Fibroblast of the aortic adventitia (primary cell): ENCODE results near the gene RLN3. TPM values are rescaled to one million over a fixed set of nuclear protein-coding genes. Genes with fewer than 3 reads are reported as not detected.
A peak's percentile ranks its signal among the peaks of the same experiment; 100 is the strongest.
"Not testable (repeated sequence)": the region's sequence is repeated elsewhere in the genome, so short reads cannot be mapped to it uniquely, and the experiment has no call there.

Experiments used
- DNase-seq: peaks from one replicate; pipeline ENCODE4 v3.0.0-alpha.2; 2010; ENCODE audit warnings: low read depth
- H3K4me3 ChIP-seq: 2 replicates; pipeline ENCODE4 v1.5.1; 2011; ENCODE audit warnings: low read depth, mild to moderate bottlenecking, control low read depth, low read length, moderate library complexity
- total RNA-seq: library from RNA; depleted of rRNA; stranded (reverse); fragments of >200 nt; gene quantifications from 2 replicates; pipeline ENCODE4 v1.2.3, GENCODE V29; 2012; ENCODE audit warnings: low replicate concordance
- TF ChIP-seq, protein P1 (sequence below): IDR thresholded peaks from 2 replicates; pipeline ENCODE4 v1.5.1; 2011; ENCODE audit warnings: mild to moderate bottlenecking, low read length, control low read depth, inconsistent platforms; ENCODE audit not compliant: insufficient read depth

RLN3 gene
- total RNA-seq, 1 donor: not detected

DNA sequence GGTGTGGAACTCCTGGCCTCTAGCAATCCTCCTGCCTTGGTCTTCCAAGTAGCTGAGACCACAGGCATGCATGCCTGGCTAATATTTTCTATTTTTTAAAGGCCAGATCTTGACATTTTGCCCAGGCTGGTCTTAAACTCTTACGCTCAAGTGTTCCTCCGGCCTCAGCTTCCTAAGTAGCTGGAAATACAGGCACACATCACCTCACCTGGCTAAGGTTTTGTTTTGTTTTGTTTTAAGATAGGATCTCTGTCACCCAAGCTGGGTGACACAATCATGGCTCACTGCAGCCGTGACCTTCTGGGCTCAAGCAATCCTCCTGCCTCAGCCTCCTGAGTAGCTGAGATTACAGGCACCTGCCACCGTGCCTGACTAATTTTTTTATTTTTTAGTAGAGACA, 5.5 kb upstream of the RLN3 start:
- TF ChIP-seq, protein P1, sequence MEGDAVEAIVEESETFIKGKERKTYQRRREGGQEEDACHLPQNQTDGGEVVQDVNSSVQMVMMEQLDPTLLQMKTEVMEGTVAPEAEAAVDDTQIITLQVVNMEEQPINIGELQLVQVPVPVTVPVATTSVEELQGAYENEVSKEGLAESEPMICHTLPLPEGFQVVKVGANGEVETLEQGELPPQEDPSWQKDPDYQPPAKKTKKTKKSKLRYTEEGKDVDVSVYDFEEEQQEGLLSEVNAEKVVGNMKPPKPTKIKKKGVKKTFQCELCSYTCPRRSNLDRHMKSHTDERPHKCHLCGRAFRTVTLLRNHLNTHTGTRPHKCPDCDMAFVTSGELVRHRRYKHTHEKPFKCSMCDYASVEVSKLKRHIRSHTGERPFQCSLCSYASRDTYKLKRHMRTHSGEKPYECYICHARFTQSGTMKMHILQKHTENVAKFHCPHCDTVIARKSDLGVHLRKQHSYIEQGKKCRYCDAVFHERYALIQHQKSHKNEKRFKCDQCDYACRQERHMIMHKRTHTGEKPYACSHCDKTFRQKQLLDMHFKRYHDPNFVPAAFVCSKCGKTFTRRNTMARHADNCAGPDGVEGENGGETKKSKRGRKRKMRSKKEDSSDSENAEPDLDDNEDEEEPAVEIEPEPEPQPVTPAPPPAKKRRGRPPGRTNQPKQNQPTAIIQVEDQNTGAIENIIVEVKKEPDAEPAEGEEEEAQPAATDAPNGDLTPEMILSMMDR: no peak
- DNase-seq: peak; percentile 64
- no peak overlapping the region for H3K4me3 ChIP-seq

DNA sequence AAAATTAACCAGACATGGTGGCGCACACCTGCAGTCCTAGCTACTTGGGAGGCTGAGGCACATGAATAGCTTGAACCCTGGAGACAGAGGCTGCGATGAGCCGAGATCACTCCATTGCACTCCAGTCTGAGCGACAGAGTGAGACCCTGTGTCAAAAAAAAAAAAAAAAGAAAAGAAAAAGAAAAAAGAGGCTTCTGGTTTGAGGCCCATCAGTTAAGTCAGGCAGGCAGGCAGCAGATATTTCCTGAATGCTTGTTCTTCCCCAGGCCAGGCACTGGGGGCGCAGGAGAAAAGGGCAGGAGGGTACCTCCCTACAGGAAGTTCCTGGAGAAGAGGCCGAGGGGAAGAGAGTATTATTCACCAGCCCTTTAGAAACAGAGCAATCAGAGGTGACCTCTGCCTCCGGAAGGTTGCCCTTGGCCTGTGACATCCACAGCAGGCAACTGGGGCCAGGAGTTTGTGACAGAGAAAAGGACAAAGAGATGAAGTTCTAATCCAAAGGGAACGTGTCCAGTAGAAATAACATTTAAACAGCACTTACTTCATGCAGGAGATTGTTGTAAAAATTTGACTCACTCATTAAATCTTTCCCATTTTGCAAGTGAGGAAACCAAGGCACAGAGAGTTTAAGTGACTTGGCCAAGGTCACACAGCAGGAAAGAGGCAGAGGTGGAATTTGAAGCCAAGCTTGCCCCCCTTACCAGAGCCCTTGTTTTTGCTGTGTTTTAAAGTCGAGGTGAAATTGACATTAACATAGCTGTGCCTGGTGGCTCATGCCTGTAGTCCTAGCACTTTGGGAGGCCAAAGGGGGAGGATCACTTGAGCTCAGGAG, 4.3 kb upstream of the RLN3 start:
- TF ChIP-seq, protein P1: peak; percentile 62
- DNase-seq: peak; percentile 53
- H3K4me3 ChIP-seq: no peak overlapping the region

DNA sequence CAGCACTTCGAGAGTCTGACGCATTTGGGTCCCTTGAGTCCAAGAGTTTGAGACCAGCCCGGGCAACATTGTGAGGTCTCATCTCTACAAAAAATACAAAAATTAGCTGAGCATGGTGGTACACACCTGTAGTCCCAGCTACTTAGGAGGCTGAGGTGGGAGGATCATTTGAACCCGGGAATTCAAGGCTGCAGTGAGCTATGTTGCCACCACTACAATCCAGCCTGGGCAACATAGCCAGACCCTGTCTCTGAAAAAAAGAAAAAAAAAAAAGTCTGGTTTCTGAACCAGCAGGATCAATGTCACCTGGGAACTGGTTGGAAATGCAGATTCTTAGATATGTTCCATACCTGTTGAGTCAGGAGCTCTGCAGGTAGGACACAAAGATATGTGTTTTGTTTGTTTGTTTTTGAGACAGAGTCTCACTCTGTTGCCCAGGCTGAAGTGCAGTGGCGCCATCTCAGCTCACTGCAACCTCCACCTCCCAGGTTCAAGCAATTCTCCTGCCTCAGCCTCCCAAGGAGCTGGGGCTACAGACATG, 1.2 kb upstream of the RLN3 start:
- H3K4me3 ChIP-seq: not testable (repeated sequence)

DNA sequence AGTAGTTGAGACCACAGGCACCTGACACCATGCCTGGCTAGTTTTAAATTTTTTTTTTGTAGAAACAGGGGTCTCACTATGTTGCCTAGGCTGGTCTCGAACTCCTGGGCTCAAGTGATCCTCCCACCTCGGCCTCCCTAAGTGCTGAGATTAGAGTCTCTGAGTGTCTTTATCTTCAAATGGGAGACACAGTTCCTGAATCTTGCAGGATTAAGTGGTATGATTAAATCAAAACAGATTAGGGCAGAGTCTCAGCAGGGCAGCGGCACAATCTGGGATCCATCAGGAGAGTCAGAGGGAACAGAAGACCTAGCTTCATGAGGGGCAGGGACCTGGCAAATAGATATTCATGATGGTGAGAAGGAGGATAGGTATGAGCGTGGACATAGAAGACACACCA, 953 bp downstream of the RLN3 start:
- DNase-seq: no peak
- TF ChIP-seq, protein P1: no peak
- no peak overlapping the region for H3K4me3 ChIP-seq

More for the DNA sequence above, 1.2 kb upstream of the RLN3 start:
- not testable (repeated sequence) for DNase-seq

DNA sequence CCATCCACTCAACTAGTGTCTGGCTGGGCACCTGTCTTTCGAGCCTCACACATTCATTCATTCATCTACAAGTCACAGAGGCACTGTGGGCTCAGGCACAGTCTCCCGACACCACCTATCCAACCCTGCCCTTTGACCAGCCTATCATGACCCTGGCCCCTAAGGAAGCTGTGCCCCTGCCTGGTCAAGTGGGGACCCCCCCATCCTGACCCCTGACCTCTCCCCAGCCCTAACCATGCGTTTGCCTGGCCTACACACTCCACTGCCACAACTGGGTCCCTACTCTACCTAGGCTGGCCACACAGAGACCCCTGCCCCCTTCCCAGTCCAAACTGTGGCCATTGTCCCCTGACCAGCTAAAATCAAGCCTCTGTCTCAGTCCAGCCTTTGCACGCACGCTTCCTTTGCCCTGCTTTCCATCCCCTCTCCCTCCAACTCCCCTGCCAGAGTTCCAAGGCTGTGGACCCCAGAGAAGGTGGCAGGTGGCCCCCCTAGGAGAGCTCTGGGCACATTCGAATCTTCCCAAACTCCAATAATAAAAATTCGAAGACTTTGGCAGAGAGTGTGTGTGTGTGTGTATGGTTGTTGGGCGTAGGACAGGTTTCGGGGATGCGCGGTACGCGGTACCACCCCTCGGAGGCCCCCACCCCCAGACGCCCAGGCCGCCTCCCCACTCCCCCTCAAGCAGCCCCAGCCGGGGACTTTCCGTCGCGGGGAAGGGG, 3.2 kb downstream of the RLN3 start:
- H3K4me3 ChIP-seq: peak overlapping the region; percentile 67
- no peak for DNase-seq
- TF ChIP-seq, protein P1: no peak

DNA sequence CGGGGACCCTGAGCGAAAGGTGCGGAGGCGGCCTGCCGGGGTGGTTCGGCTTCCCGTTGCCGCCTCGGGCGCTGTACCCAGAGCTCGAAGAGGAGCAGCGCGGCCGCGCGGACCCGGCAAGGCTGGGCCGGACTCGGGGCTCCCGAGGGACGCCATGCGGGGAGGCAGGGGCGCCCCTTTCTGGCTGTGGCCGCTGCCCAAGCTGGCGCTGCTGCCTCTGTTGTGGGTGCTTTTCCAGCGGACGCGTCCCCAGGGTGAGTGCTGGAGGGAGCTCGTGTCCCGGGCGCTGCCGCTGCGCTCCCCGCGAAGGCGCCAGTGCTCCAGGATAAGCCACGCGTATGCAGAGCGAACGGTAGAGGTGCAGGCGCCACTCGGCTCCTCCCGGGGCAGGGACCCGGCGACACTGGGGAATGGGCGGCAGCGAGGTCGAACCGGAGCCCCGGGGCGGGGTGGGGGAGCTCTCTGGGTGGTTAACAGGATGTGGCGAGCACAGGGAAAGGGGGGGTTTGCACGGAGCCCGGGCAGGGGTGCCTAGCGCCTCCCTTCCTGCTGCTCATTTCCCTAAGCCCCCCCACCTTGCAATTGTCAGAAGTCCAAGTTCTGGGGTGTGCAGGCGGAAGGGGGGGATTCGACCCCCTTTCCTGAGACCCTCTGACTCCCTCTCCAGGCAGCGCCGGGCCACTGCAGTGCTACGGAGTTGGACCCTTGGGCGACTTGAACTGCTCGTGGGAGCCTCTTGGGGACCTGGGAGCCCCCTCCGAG, 4.0 kb downstream of the RLN3 start, which contains the start of gene IL27RA:
IL27RA (plus strand) TSS at position 44 of the 762 bp plus-strand sequence; CDS start at position 155, 111 bp downstream.
- peak within 1 kb of the TSS; percentile 67 for H3K4me3 ChIP-seq
- DNase-seq: peak; percentile 29
- TF ChIP-seq, protein P1: peak; percentile 73
